Neural cell (in vitro differentiated cells): Measurements from ENCODE around the gene HOXC10. TPM values are rescaled to one million over a fixed set of nuclear protein-coding genes. Genes with fewer than 3 reads are reported as not detected.

Source experiments
- H2AFZ ChIP-seq: fragments of 200-600, 300-800 bp; sonication (generic), shearing (Covaris generic); 2 replicates; pipeline ENCODE4 v1.6.0; 2014; ENCODE audit warnings: low read depth, mild to moderate bottlenecking, antibody characterized with exemption, low read length, moderate library complexity
- H3F3A ChIP-seq: fragments of 200-600 bp; shearing (Covaris generic); 2 replicates; pipeline ENCODE4 v1.6.1; 2016; ENCODE audit warnings: mild to moderate bottlenecking, moderate library complexity, mixed read lengths, antibody characterized with exemption, low read length; ENCODE audit not compliant: insufficient read depth, poor library complexity, severe bottlenecking
- H3K27ac ChIP-seq: fragments of 200-600, 300-800 bp; sonication (generic), shearing (Covaris generic); 2 replicates; pipeline ENCODE4 v1.5.1; 2014; ENCODE audit warnings: mild to moderate bottlenecking, low read length, moderate library complexity
- H3K27me3 ChIP-seq: fragments of 300-800, 200-600 bp; sonication (generic), shearing (Covaris generic); 2 replicates; pipeline ENCODE4 v1.6.0; 2014; ENCODE audit warnings: mild to moderate bottlenecking, low read depth, low read length, moderate library complexity; ENCODE audit not compliant: insufficient read depth
- H3K36me3 ChIP-seq: fragments of 300-800, 200-600 bp; sonication (generic), shearing (Covaris generic); 2 replicates; pipeline ENCODE4 v1.5.1; 2014; ENCODE audit warnings: mild to moderate bottlenecking, antibody characterized with exemption, low read length, moderate library complexity; ENCODE audit not compliant: insufficient read depth
- H3K4me2 ChIP-seq: fragments of 300-800, 200-600 bp; sonication (generic), shearing (Covaris generic); 2 replicates; pipeline ENCODE4 v1.6.0; 2014; ENCODE audit warnings: mild to moderate bottlenecking, low read length
- H3K4me3 ChIP-seq: fragments of 300-800, 200-600 bp; sonication (generic), shearing (Covaris generic); 2 replicates; pipeline ENCODE4 v1.5.1; 2014; ENCODE audit warnings: mild to moderate bottlenecking, low read length, moderate library complexity
- H3K79me2 ChIP-seq: fragments of 200-600 bp; shearing (Covaris generic); replicated peaks from 2 replicates; pipeline ENCODE4 v1.6.0; 2014; ENCODE audit warnings: mild to moderate bottlenecking, low read length, moderate library complexity; ENCODE audit not compliant: insufficient read depth
- H3K9ac ChIP-seq: fragments of 300-800, 200-600 bp; sonication (generic), shearing (Covaris generic); 2 replicates; pipeline ENCODE4 v1.6.1; 2016; ENCODE audit warnings: mild to moderate bottlenecking, low read length, mixed read lengths
- H3K9me2 ChIP-seq: fragments of 200-600 bp; shearing (Covaris generic); 2 replicates; pipeline ENCODE4 v1.6.1; 2016; ENCODE audit warnings: mild to moderate bottlenecking, low read length, mixed read lengths; ENCODE audit not compliant: insufficient read depth
- H3K9me3 ChIP-seq: fragments of 200-600, 300-800 bp; sonication (generic), shearing (Covaris generic); 2 replicates; pipeline ENCODE4 v1.6.1; 2016; ENCODE audit warnings: mild to moderate bottlenecking, mixed run types, low read length, moderate library complexity, mixed read lengths
- H4K20me1 ChIP-seq: fragments of 200-600 bp; shearing (Covaris generic); 2 replicates; pipeline ENCODE4 v1.6.1; 2016; ENCODE audit warnings: mild to moderate bottlenecking, mixed run types; ENCODE audit not compliant: insufficient read depth
- EP300 ChIP-seq: fragments of 450-650 bp; conservative IDR thresholded peaks from 2 replicates; pipeline ENCODE4 v1.6.1; 2014; ENCODE audit warnings: antibody characterized with exemption, mild to moderate bottlenecking, moderate library complexity; ENCODE audit not compliant: poor library complexity, severe bottlenecking
- EZH2 ChIP-seq: fragments of 200-600, 300-800 bp; shearing (Covaris generic), sonication (generic); IDR thresholded peaks from 2 replicates; pipeline ENCODE4 v1.6.1; 2014; ENCODE audit warnings: antibody characterized with exemption, low read length, borderline replicate concordance, mild to moderate bottlenecking; ENCODE audit not compliant: insufficient read depth, poor library complexity, severe bottlenecking
- MXI1 ChIP-seq: fragments of 450-650 bp; conservative IDR thresholded peaks from 2 replicates; pipeline ENCODE4 v1.6.1; 2014; ENCODE audit warnings: antibody characterized with exemption, mild to moderate bottlenecking; ENCODE audit not compliant: poor library complexity, severe bottlenecking
- POLR2AphosphoS5 ChIP-seq: IDR thresholded peaks from 2 replicates; pipeline ENCODE4 v1.6.1; 2012
- RAD21 ChIP-seq: fragments of 450-650 bp; conservative IDR thresholded peaks from 2 replicates; pipeline ENCODE4 v1.6.1; 2014; ENCODE audit warnings: antibody characterized with exemption, mild to moderate bottlenecking, moderate library complexity
- SMC3 ChIP-seq: fragments of 450-650 bp; conservative IDR thresholded peaks from 2 replicates; pipeline ENCODE4 v1.6.1; 2014; ENCODE audit warnings: antibody characterized with exemption, mild to moderate bottlenecking, moderate library complexity; ENCODE audit not compliant: poor library complexity
- TAF1 ChIP-seq: IDR thresholded peaks from 2 replicates; pipeline ENCODE4 v1.6.1; 2012; ENCODE audit warnings: low read depth
- polyA plus RNA-seq: library from polyadenylated mRNA; depleted of rRNA; stranded (reverse); fragments of >200 nt; gene quantifications from 2 replicates; pipeline ENCODE4 v1.2.3, GENCODE V29; 2014
- TF ChIP-seq, protein P1 (sequence below): IDR thresholded peaks from 2 replicates; pipeline ENCODE4 v1.6.1; 2012; ENCODE audit warnings: borderline replicate concordance
- TF ChIP-seq, protein P2 (sequence below): fragments of 450-650 bp; IDR thresholded peaks from 2 replicates; pipeline ENCODE4 v1.5.1; 2014; ENCODE audit warnings: antibody characterized with exemption, mild to moderate bottlenecking, moderate library complexity; ENCODE audit not compliant: poor library complexity, severe bottlenecking

HOXC10 gene
- polyA plus RNA-seq, 1 donor from 2014 or later: not detected

- H3K79me2 ChIP-seq: no peaks in the 10 kb centered on the region
Measured at GRCh38 chr12:54028314-54029201, 43.6 kb downstream of the HOXC10 start, which contains the start of gene HOXC6. Gene HOXC6 (plus strand): TSS chr12:54028440. CDS start chr12:54028522, 82 bp downstream.

DNA sequence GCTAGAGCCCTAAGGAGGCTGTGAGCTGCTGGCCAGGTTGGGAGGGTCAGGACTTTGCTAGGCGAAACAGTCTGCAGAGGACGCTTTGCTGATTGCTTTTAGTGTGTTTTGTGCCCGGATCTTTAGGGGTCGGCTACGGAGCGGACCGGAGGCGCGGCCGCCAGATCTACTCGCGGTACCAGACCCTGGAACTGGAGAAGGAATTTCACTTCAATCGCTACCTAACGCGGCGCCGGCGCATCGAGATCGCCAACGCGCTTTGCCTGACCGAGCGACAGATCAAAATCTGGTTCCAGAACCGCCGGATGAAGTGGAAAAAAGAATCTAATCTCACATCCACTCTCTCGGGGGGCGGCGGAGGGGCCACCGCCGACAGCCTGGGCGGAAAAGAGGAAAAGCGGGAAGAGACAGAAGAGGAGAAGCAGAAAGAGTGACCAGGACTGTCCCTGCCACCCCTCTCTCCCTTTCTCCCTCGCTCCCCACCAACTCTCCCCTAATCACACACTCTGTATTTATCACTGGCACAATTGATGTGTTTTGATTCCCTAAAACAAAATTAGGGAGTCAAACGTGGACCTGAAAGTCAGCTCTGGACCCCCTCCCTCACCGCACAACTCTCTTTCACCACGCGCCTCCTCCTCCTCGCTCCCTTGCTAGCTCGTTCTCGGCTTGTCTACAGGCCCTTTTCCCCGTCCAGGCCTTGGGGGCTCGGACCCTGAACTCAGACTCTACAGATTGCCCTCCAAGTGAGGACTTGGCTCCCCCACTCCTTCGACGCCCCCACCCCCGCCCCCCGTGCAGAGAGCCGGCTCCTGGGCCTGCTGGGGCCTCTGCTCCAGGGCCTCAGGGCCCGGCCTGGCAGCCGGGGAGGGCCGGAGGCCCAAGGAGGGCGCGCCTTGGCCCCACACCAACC is 44.8 kb downstream of the HOXC10 start:
- H4K20me1 ChIP-seq: no peaks in the 10 kb centered on the region
- H3K4me3 ChIP-seq: no peak overlapping the region
- H3K4me2 ChIP-seq: no peak overlapping the region
- H3F3A ChIP-seq: no peaks in the 10 kb centered on the region
- TF ChIP-seq, protein P1, sequence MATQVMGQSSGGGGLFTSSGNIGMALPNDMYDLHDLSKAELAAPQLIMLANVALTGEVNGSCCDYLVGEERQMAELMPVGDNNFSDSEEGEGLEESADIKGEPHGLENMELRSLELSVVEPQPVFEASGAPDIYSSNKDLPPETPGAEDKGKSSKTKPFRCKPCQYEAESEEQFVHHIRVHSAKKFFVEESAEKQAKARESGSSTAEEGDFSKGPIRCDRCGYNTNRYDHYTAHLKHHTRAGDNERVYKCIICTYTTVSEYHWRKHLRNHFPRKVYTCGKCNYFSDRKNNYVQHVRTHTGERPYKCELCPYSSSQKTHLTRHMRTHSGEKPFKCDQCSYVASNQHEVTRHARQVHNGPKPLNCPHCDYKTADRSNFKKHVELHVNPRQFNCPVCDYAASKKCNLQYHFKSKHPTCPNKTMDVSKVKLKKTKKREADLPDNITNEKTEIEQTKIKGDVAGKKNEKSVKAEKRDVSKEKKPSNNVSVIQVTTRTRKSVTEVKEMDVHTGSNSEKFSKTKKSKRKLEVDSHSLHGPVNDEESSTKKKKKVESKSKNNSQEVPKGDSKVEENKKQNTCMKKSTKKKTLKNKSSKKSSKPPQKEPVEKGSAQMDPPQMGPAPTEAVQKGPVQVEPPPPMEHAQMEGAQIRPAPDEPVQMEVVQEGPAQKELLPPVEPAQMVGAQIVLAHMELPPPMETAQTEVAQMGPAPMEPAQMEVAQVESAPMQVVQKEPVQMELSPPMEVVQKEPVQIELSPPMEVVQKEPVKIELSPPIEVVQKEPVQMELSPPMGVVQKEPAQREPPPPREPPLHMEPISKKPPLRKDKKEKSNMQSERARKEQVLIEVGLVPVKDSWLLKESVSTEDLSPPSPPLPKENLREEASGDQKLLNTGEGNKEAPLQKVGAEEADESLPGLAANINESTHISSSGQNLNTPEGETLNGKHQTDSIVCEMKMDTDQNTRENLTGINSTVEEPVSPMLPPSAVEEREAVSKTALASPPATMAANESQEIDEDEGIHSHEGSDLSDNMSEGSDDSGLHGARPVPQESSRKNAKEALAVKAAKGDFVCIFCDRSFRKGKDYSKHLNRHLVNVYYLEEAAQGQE: no peak
- peak; percentile 43 for TF ChIP-seq EZH2
- H2AFZ ChIP-seq: no peak overlapping the region
- no peak overlapping the region for H3K9ac ChIP-seq
- H3K9me3 ChIP-seq: no peaks in the 10 kb centered on the region
- H3K36me3 ChIP-seq: no peaks in the 10 kb centered on the region
- peaks cover 99% of the 10 kb centered on the region for H3K27me3 ChIP-seq
- no peaks in the 10 kb centered on the region for H3K9me2 ChIP-seq
- no peaks in the 10 kb centered on the region for H3K79me2 ChIP-seq
- H3K27ac ChIP-seq: no peak overlapping the region

More at GRCh38 chr12:54028314-54029201, 43.6 kb downstream of the HOXC10 start, which contains the start of gene HOXC6:
- H3K27ac ChIP-seq: no peak within 1 kb of the TSS
- TF ChIP-seq POLR2AphosphoS5: no peak
- TF ChIP-seq, protein P1: no peak
- no peak for TF ChIP-seq RAD21
- TF ChIP-seq TAF1: no peak
- no peak for TF ChIP-seq EP300
- TF ChIP-seq MXI1: no peak
- TF ChIP-seq SMC3: no peak
- no peak for TF ChIP-seq EZH2
- TF ChIP-seq, protein P2, sequence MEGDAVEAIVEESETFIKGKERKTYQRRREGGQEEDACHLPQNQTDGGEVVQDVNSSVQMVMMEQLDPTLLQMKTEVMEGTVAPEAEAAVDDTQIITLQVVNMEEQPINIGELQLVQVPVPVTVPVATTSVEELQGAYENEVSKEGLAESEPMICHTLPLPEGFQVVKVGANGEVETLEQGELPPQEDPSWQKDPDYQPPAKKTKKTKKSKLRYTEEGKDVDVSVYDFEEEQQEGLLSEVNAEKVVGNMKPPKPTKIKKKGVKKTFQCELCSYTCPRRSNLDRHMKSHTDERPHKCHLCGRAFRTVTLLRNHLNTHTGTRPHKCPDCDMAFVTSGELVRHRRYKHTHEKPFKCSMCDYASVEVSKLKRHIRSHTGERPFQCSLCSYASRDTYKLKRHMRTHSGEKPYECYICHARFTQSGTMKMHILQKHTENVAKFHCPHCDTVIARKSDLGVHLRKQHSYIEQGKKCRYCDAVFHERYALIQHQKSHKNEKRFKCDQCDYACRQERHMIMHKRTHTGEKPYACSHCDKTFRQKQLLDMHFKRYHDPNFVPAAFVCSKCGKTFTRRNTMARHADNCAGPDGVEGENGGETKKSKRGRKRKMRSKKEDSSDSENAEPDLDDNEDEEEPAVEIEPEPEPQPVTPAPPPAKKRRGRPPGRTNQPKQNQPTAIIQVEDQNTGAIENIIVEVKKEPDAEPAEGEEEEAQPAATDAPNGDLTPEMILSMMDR: no peak
- no peaks in the 10 kb centered on the region for H3K36me3 ChIP-seq
- no peaks in the 10 kb centered on the region for H3K9me2 ChIP-seq
- no peak within 1 kb of the TSS for H3K9ac ChIP-seq
- H3K27me3 ChIP-seq: peaks cover 99% of the 10 kb centered on the region
- no peak within 1 kb of the TSS for H3K4me3 ChIP-seq
- H3K9me3 ChIP-seq: no peaks in the 10 kb centered on the region
- no peaks in the 10 kb centered on the region for H3F3A ChIP-seq
- H3K4me2 ChIP-seq: no peak within 1 kb of the TSS
- H4K20me1 ChIP-seq: no peaks in the 10 kb centered on the region
- H2AFZ ChIP-seq: no peak within 1 kb of the TSS
